Thyroid gland (tissue), 4 donors: ENCODE data around the gene PTH1R. TPM values are rescaled to one million over a fixed set of nuclear protein-coding genes. Genes with fewer than 3 reads are reported as not detected.

Source experiments
- DNase-seq, 2 donors: peaks; one replicate each; pipeline ENCODE4 v3.0.0-alpha.2; 2019
- H3K27ac ChIP-seq, 3 donors: fragments of 200-600 bp; sonication (generic); 1 replicate in 2 of 3; 2 replicates in 1 of 3; pipeline ENCODE4 v1.5.1; 2016 to 2019; ENCODE audit warnings: mild to moderate bottlenecking in 1 of 3, moderate library complexity in 1 of 3
- H3K27me3 ChIP-seq: fragments of 200-600 bp; sonication (generic); one replicate; pipeline ENCODE4 v1.5.1; 2019
- H3K36me3 ChIP-seq, 2 donors: fragments of 200-600 bp; sonication (generic); one replicate each; pipeline ENCODE4 v1.5.1; 2016 to 2019
- H3K4me1 ChIP-seq, 2 donors: fragments of 200-600 bp; sonication (generic); one replicate each; pipeline ENCODE4 v1.5.1; 2017 to 2019
- H3K4me3 ChIP-seq, 3 donors: fragments of 200-600 bp; sonication (generic); replicated peaks in 1 of 3; 1 replicate in 2 of 3; 2 replicates in 1 of 3; pipeline ENCODE4 v1.5.1; 2016; ENCODE audit warnings: mild to moderate bottlenecking in 1 of 3
- H3K9me3 ChIP-seq: fragments of 200-600 bp; sonication (generic); one replicate; pipeline ENCODE4 v1.5.1; 2017
- CTCF ChIP-seq, 6 experiments: fragments of 200-600 bp in 3 of 6; fragments of 450-650 bp in 3 of 6; sonication (generic) in 3 of 6; IDR thresholded peaks; one replicate each; pipeline ENCODE4 v1.5.1; 2016 to 2019; ENCODE audit warnings: antibody characterized with exemption in 6 of 6, mild to moderate bottlenecking in 2 of 6, inconsistent platforms in 1 of 6, moderate library complexity in 1 of 6
- POLR2A ChIP-seq, 2 donors: fragments of 450-650 bp; IDR thresholded peaks; one replicate each; pipeline ENCODE4 v1.6.1; 2017; ENCODE audit warnings: antibody characterized with exemption in 2 of 2, mild to moderate bottlenecking in 2 of 2, moderate library complexity in 1 of 2
- WGBS, 2 donors: methylation state at CpG; one replicate each; pipeline ENCODE4 v1.1.5; 2017; 5-methylcytosine and 5-hydroxymethylcytosine counted together
- intact Hi-C: fragments of 100-400 bp; cut with DNase I; formaldehyde crosslinking; loops from one replicate; pipeline ENCODE4 v1.15.1; 2023
- total RNA-seq, 4 donors: library from RNA; depleted of rRNA; stranded (reverse); fragments of >200 nt; gene quantifications; one replicate each; pipeline ENCODE4 v1.2.3, GENCODE V29; 2016

PTH1R gene
- total RNA-seq, 4 donors from 2014 or later, result 1.2 to 10.6 (median 4.4) TPM

- H3K4me3 ChIP-seq, result no peak overlapping the region
- H3K27ac ChIP-seq, result peak overlapping the region in 2 of 3 donors; percentile 82 to 87
- no peaks in the 10 kb centered on the region for H3K9me3 ChIP-seq
- H3K36me3 ChIP-seq, result peaks cover 0 to 5% of the 10 kb centered on the region in 2 donors
- H3K4me1 ChIP-seq, result peaks cover 48 to 79% of the 10 kb centered on the region in 2 donors
- 86 to 90% methylated on average over 4 to 7 of the region's 7 CpGs for WGBS, 2 donors
- no peak for DNase-seq
- TF ChIP-seq POLR2A (IDR thresholded peaks at IDR 0.05), result no peak
- no peaks in the 10 kb centered on the region for H3K27me3 ChIP-seq
- intact Hi-C loops, result no loop called here
Observed at GRCh38 chr3:46942076-46942475, 64.6 kb downstream of the PTH1R start.

GRCh38 chr3:46942481-46943236 is 65.1 kb downstream of the PTH1R start:
- Histone ChIP-seq H3K9me3 (no peaks in the 10 kb centered on the region), H3K4me3 (no peak overlapping the region), H3K36me3 (peaks cover 0 to 5% of the 10 kb centered on the region in 2 donors), H3K27ac (peak overlapping the region; percentile 71 to 87 (median 82)), H3K4me1 (peaks cover 54 to 80% of the 10 kb centered on the region in 2 donors), H3K27me3 (no peaks in the 10 kb centered on the region)
- intact Hi-C loops, result no loop called here
- TF ChIP-seq CTCF (IDR thresholded peaks at IDR 0.05) (no peak), POLR2A (IDR thresholded peaks at IDR 0.05) (no peak)
- 81 to 84% methylated on average over 12 of the region's 12 CpGs for WGBS, 2 donors
- no peak for DNase-seq

GRCh38 chr3:46943237-46944187 is 66.0 kb downstream of the PTH1R start:
- Histone ChIP-seq H3K9me3 (no peaks in the 10 kb centered on the region), H3K4me1 (peaks cover 57 to 80% of the 10 kb centered on the region in 2 donors), H3K27me3 (no peaks in the 10 kb centered on the region), H3K27ac (peak overlapping the region; percentile 71 to 87 (median 82)), H3K4me3 (no peak overlapping the region), H3K36me3 (peaks cover 0 to 5% of the 10 kb centered on the region in 2 donors)
- peak; percentile 64 to 70 for DNase-seq
- WGBS, 2 donors, result 55 to 72% methylated on average over 12 of the region's 12 CpGs
- intact Hi-C loops, result no loop called here
- no peak for TF ChIP-seq CTCF (IDR thresholded peaks at IDR 0.05)
- TF ChIP-seq POLR2A (IDR thresholded peaks at IDR 0.05), result no peak

- H3K4me1 ChIP-seq, result peaks cover 64 to 80% of the 10 kb centered on the region in 2 donors
- TF ChIP-seq POLR2A (IDR thresholded peaks at IDR 0.05), result no peak
- TF ChIP-seq CTCF (IDR thresholded peaks at IDR 0.05), result no peak
Observed at GRCh38 chr3:46944191-46944590, 66.7 kb downstream of the PTH1R start.

GRCh38 chr3:46946416-46946815 is 68.9 kb downstream of the PTH1R start:
- 53 to 61% methylated on average over 5 to 6 of the region's 6 CpGs for WGBS, 2 donors
- Histone ChIP-seq H3K36me3 (no peaks in the 10 kb centered on the region), H3K4me1 (peaks cover 73 to 89% of the 10 kb centered on the region in 2 donors), H3K27me3 (no peaks in the 10 kb centered on the region), H3K4me3 (no peak overlapping the region), H3K9me3 (no peaks in the 10 kb centered on the region), H3K27ac (peak overlapping the region; percentile 4 to 79 (median 66))
- intact Hi-C loops, result no loop called here
- peak in 1 of 2 donors; percentile 55 for DNase-seq
- no peak for TF ChIP-seq POLR2A (IDR thresholded peaks at IDR 0.05)
- TF ChIP-seq CTCF (IDR thresholded peaks at IDR 0.05), result no peak

More at GRCh38 chr3:46944191-46944590, 66.7 kb downstream of the PTH1R start:
- 55 to 73% methylated on average over 8 of the region's 8 CpGs for WGBS, 2 donors
- DNase-seq, result peak; percentile 40 to 41
- Histone ChIP-seq H3K27me3 (no peaks in the 10 kb centered on the region), H3K4me3 (no peak overlapping the region), H3K27ac (peak overlapping the region; percentile 71 to 87 (median 82)), H3K9me3 (no peaks in the 10 kb centered on the region), H3K36me3 (peaks cover 0 to 5% of the 10 kb centered on the region in 2 donors)
- intact Hi-C loops, result no loop called here
